Lower leg skin (tissue), 3 donors: Measurements from ENCODE around the gene FGFBP3.

Experiments
- POLR2A ChIP-seq, 2 donors: fragments of 450-650 bp; IDR thresholded peaks; one replicate each; pipeline ENCODE4 v1.6.1; 2016 to 2017; ENCODE audit warnings: antibody characterized with exemption in 2 of 2, mild to moderate bottlenecking in 1 of 2, moderate library complexity in 1 of 2
- TF ChIP-seq, protein P1 (sequence below), 3 donors: fragments of 450-650 bp; IDR thresholded peaks; one replicate each; pipeline ENCODE4 v1.5.1; 2016; ENCODE audit warnings: antibody characterized with exemption in 3 of 3, mild to moderate bottlenecking in 3 of 3, moderate library complexity in 2 of 3

DNA sequence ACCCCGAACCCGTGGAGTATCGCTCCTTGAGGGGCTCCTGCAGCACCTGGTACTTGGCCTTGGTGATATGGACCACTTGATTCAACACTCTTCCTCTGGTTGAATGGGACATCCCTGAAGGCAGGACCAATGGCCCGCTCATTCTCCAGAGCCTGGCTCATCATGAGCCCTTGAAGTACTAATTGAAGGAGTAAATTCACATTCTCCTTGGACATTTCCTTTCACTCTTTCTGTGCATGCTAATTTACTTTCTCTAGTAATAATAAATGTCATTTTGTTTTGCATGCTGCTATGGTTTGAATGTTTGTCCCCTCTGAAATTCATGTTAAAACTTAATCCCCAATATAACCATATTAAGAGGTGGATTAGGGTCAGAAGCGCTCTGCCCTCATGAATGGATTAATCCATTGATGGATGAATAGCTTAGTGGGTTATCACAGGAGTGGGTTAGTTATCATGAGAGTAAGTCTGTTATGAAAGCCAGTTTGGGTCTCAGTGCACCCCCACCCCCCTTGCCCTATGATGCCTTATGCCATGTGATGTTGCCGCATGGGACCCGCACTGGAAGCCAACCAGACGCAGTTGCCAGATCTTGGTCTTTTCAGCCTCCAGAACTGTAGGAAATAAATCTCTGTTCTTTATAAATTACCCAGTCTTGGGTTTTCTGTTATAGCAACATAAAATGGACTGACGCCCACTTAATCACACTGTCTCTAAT lies 23.8 kb downstream of the FGFBP3 start:
- no peak for TF ChIP-seq POLR2A (IDR thresholded peaks at IDR 0.05)
- TF ChIP-seq, protein P1, sequence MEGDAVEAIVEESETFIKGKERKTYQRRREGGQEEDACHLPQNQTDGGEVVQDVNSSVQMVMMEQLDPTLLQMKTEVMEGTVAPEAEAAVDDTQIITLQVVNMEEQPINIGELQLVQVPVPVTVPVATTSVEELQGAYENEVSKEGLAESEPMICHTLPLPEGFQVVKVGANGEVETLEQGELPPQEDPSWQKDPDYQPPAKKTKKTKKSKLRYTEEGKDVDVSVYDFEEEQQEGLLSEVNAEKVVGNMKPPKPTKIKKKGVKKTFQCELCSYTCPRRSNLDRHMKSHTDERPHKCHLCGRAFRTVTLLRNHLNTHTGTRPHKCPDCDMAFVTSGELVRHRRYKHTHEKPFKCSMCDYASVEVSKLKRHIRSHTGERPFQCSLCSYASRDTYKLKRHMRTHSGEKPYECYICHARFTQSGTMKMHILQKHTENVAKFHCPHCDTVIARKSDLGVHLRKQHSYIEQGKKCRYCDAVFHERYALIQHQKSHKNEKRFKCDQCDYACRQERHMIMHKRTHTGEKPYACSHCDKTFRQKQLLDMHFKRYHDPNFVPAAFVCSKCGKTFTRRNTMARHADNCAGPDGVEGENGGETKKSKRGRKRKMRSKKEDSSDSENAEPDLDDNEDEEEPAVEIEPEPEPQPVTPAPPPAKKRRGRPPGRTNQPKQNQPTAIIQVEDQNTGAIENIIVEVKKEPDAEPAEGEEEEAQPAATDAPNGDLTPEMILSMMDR (IDR thresholded peaks at IDR 0.05), result no peak
